ENCODE data around the gene WDFY4.

WDFY4 gene

GRCh38 chr10:49001870-49002672 is 317.4 kb downstream of the WDFY4 start:
- DNase-seq = no peak

GRCh38 chr10:49005270-49005669 is 320.6 kb downstream of the WDFY4 start:
- no peak for DNase-seq

GRCh38 chr10:49007129-49007528 is 322.5 kb downstream of the WDFY4 start:
- no peak for DNase-seq

GRCh38 chr10:49008091-49008490 is 323.4 kb downstream of the WDFY4 start:
- DNase-seq = no peak

GRCh38 chr10:49008505-49009198 is 324.0 kb downstream of the WDFY4 start:
- no peak for DNase-seq

- DNase-seq = no peak
These were observed 324.7 kb downstream of the WDFY4 start for GRCh38 chr10:49009199-49009979.

- DNase-seq = no peak
These were observed 325.6 kb downstream of the WDFY4 start for GRCh38 chr10:49010295-49010694.

- no peak for DNase-seq
These were observed 326.2 kb downstream of the WDFY4 start for GRCh38 chr10:49010865-49011264.

GRCh38 chr10:49011756-49012155 is 327.1 kb downstream of the WDFY4 start:
- no peak for DNase-seq

- DNase-seq = no peak
These were observed 327.9 kb downstream of the WDFY4 start for GRCh38 chr10:49012603-49013002.

- DNase-seq = no peak
These were observed 331.0 kb downstream of the WDFY4 start for GRCh38 chr10:49015700-49016099.

- no peak for DNase-seq
These were observed 337.0 kb downstream of the WDFY4 start for GRCh38 chr10:49021685-49022084.

GRCh38 chr10:49023071-49023470 is 338.4 kb downstream of the WDFY4 start:
- no peak for DNase-seq

- no peak for DNase-seq
These were observed 339.1 kb downstream of the WDFY4 start for GRCh38 chr10:49023752-49024151.

GRCh38 chr10:49024484-49024883 is 339.8 kb downstream of the WDFY4 start:
- DNase-seq = no peak

GRCh38 chr10:49025347-49025983 is 340.8 kb downstream of the WDFY4 start:
- DNase-seq = no peak

- no peak for DNase-seq
These were observed 344.0 kb downstream of the WDFY4 start for GRCh38 chr10:49028639-49029038.

GRCh38 chr10:49029666-49030065 is 345.0 kb downstream of the WDFY4 start:
- DNase-seq = no peak
